ENCODE measurements around the gene CNOT4. TPM values are rescaled to one million over a fixed set of nuclear protein-coding genes. Genes with fewer than 3 reads are reported as not detected.

The CNOT4 gene
- total RNA-seq, 1 donor from 2014 or later: 3.9 TPM

GRCh38 chr7:135459951-135460567 is 49.8 kb downstream of the CNOT4 start:
- no peaks in the 10 kb centered on the region for H3K36me3 ChIP-seq (ENCODE audit: control insufficient read depth, insufficient read depth, low read length)
- DNase-seq (ENCODE audit: low read depth): no peak
- TF ChIP-seq, protein P1, sequence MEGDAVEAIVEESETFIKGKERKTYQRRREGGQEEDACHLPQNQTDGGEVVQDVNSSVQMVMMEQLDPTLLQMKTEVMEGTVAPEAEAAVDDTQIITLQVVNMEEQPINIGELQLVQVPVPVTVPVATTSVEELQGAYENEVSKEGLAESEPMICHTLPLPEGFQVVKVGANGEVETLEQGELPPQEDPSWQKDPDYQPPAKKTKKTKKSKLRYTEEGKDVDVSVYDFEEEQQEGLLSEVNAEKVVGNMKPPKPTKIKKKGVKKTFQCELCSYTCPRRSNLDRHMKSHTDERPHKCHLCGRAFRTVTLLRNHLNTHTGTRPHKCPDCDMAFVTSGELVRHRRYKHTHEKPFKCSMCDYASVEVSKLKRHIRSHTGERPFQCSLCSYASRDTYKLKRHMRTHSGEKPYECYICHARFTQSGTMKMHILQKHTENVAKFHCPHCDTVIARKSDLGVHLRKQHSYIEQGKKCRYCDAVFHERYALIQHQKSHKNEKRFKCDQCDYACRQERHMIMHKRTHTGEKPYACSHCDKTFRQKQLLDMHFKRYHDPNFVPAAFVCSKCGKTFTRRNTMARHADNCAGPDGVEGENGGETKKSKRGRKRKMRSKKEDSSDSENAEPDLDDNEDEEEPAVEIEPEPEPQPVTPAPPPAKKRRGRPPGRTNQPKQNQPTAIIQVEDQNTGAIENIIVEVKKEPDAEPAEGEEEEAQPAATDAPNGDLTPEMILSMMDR (IDR thresholded peaks at IDR 0.05; ENCODE audit: insufficient read depth, low read length, severe bottlenecking): no peak
- H3K27me3 ChIP-seq (ENCODE audit: control insufficient read depth, insufficient read depth, low read length): no peaks in the 10 kb centered on the region
- no peak for FAIRE-seq
- H3K4me3 ChIP-seq (ENCODE audit: low read depth, low read length): no peak overlapping the region

DNA sequence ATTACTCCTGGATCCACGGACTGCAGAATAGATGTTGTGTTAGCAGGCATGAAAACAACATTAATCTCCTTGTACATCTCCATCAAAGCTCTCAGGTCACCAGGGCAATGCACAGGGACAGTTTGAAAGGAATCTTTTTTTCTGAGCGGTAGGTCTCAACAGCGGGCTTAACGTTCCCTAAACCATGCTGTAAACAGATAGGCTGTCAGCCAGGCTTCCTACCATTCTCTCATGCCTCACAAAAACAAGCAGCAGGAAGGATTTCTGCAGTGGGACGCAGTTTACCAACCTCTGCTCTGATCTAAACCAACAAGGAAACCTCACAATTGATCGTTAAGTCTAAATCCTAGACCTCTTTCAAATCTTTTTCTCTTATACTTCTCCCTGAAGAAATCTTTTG is 50.8 kb downstream of the CNOT4 start:
- Histone ChIP-seq H3K27me3 (ENCODE audit: control insufficient read depth, insufficient read depth, low read length) (no peaks in the 10 kb centered on the region), H3K4me3 (ENCODE audit: low read depth, low read length) (no peak overlapping the region), H3K36me3 (ENCODE audit: control insufficient read depth, insufficient read depth, low read length) (no peaks in the 10 kb centered on the region)
- TF ChIP-seq, protein P1 (IDR thresholded peaks at IDR 0.05; ENCODE audit: insufficient read depth, low read length, severe bottlenecking): no peak
- FAIRE-seq (no peak), DNase-seq (ENCODE audit: low read depth) (no peak)

DNA sequence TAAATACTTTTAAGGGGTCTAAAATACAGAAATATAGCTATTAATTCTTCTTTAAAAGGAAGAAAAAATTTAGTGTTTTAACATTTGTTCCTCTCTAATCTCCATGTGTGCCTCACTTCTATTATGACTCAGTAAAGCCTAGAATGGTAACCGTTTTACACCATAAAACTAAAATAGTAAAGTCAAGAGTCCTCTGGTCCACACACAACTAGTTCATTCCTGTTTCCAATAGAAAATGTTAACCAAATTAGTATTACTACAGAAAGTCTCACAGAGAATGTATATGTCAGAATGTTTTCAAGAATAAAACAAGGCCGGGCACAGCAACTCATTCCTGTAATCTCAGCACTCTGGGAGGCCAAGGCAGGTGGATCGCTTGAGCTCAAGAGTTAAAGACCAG is 55.8 kb downstream of the CNOT4 start:
- no peaks in the 10 kb centered on the region for H3K36me3 ChIP-seq (ENCODE audit: control insufficient read depth, insufficient read depth, low read length)
- DNase-seq (ENCODE audit: low read depth) (no peak), FAIRE-seq (no peak)
- H3K27me3 ChIP-seq (ENCODE audit: control insufficient read depth, insufficient read depth, low read length): no peaks in the 10 kb centered on the region
- TF ChIP-seq, protein P1 (IDR thresholded peaks at IDR 0.05; ENCODE audit: insufficient read depth, low read length, severe bottlenecking): no peak
- no peak overlapping the region for H3K4me3 ChIP-seq (ENCODE audit: low read depth, low read length)

- Histone ChIP-seq H3K36me3 (ENCODE audit: control insufficient read depth, insufficient read depth, low read length) (no peaks in the 10 kb centered on the region), H3K27me3 (ENCODE audit: control insufficient read depth, insufficient read depth, low read length) (no peaks in the 10 kb centered on the region), H3K4me3 (ENCODE audit: low read depth, low read length) (no peak overlapping the region)
- FAIRE-seq: no peak
- DNase-seq (ENCODE audit: low read depth): no peak
- TF ChIP-seq, protein P1 (IDR thresholded peaks at IDR 0.05; ENCODE audit: insufficient read depth, low read length, severe bottlenecking): no peak
Measured at GRCh38 chr7:135449436-135449835, 60.5 kb downstream of the CNOT4 start.

- Histone ChIP-seq H3K4me3 (ENCODE audit: low read depth, low read length) (no peak overlapping the region), H3K27me3 (ENCODE audit: control insufficient read depth, insufficient read depth, low read length) (no peaks in the 10 kb centered on the region), H3K36me3 (ENCODE audit: control insufficient read depth, insufficient read depth, low read length) (no peaks in the 10 kb centered on the region)
- DNase-seq (ENCODE audit: low read depth): no peak
- no peak for FAIRE-seq
- TF ChIP-seq, protein P1 (IDR thresholded peaks at IDR 0.05; ENCODE audit: insufficient read depth, low read length, severe bottlenecking): no peak
Measured at GRCh38 chr7:135448753-135449152, 61.1 kb downstream of the CNOT4 start.

GRCh38 chr7:135447748-135448147 is 62.2 kb downstream of the CNOT4 start:
- TF ChIP-seq, protein P1 (IDR thresholded peaks at IDR 0.05; ENCODE audit: insufficient read depth, low read length, severe bottlenecking): no peak
- FAIRE-seq (no peak), DNase-seq (ENCODE audit: low read depth) (no peak)
- Histone ChIP-seq H3K36me3 (ENCODE audit: control insufficient read depth, insufficient read depth, low read length) (no peaks in the 10 kb centered on the region), H3K4me3 (ENCODE audit: low read depth, low read length) (no peak overlapping the region), H3K27me3 (ENCODE audit: control insufficient read depth, insufficient read depth, low read length) (no peaks in the 10 kb centered on the region)

Data from bronchial epithelial cell (primary cell).